NCI-H2227 treated with DMSO at 0.1 percent for 48 hours (cell line): ENCODE data around the gene CCDC85C.

Experiments used
- DNase-seq: peaks from one replicate; lab custom pipeline; 2025; lab: John Stamatoyannopoulos, UW

CCDC85C gene

DNA sequence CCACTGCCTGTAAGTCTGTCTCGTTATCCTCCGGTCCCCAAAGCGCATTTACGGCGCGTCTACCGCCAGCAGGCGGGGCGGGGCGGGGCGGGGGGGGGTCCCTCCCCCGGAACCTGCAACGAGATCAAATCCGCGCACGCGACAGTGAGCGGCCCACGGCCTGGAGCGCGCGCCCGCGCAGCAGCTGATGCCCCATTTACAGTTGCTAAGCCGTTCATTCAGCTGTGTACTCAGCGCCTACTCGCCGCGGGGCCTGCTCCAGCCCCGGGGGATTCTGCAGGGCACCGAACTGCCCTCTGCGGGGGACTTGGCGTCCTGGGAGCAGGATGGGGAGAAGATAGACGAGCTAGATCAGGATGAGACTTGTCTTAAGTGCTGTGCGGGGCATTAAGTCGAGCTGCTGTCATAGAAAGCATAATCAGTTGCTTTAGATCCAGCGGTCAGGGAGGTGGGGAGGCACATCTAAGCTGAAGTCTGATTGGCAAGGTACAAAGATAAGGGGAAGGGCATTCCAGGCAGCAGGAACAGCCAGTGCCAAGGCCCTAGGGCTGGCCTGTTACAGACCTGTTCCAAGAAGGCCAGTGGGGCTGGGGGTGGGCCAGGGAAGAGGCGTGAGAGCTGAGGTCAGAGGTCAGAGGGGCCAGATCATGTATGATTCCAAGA lies 1.4 kb upstream of the CCDC85C start:
- DNase-seq = peak; percentile 84

DNA sequence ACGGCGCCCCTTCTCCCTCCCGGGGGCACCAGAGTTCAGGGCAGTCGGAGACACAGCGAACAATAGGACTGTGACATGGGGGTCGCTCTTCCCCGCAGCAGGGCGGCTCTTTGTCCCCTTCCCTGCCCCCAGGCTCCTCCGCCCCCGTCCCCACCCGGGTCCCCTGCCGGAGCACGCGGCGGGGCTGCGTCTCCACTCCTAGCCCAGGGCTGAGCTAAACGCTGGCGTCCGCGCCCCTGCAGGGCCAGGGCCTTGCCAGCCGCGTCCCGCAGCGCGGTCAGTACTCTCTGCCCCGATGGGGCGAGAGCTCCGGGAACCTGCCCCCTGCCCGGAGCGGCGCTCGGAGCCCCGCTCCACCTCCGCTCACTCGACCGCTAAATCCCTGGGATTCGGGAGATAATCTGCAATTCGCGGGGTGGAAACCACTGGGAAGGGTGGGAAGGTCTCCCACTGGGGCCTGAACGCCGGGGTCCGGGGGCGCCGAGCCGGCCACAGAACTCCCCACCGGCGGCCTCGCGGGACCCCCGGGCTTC lies 825 bp upstream of the CCDC85C start:
- DNase-seq = no peak

GRCh38 chr14:99604278-99604765 lies 315 bp upstream of the CCDC85C start:
- DNase-seq = peak; percentile 97

DNA sequence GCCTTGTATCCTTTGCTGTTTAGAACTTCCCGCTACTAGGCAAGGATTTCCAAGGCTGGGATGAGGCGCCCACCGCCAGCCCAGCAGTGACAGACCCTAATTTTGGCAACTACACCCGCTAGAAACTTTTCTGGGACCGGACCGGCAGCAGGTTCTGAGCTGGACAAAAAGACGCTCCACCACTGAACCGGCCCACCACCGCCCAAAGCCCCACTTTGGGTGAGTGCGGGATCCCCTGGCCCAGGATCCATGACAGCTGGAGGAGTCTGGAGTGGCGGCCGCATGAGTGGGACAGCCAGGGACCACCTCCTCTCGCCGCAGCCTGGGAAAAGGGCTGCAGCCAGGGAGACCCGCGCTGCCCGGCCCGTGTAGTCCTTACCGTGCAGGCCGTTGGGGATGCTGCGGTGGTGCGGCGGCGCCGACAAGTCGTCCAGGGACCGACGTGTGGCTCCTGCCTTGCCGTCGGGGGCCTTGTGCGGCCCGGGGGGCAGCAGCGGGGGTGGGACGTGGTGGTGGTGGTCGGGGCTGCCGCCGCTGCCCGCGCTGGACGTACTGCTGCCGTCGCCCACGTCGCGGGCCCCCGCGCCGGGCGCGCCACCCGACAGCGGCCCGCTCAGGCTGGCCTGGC lies 1.1 kb downstream of the CCDC85C start:
- DNase-seq = no peak

- DNase-seq = no peak
Measured at GRCh38 chr14:99602054-99602787, 1.8 kb downstream of the CCDC85C start.

DNA sequence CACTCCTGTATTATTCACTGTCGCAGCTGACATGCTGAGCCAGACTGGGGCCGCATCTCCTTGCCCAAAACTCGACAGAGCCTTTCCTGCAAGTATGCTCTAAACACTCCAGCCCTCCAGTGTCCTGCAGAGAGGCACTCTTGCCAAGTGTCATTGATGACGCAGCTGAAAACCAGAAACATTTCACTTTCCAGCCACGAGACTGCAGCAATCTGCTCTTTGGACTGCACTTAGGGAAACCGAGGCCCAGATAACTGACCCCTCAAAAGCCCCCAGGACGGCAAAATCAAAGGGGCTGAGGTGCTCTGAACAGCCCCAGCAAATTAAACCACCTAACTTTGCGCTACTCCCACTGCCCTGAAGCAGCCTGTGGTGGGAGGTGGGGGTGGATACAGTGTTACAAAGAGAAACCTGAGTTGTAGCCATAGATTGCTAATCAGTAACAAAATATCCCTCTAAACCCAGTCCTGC lies 2.6 kb downstream of the CCDC85C start:
- no peak for DNase-seq

GRCh38 chr14:99600232-99600888 lies 3.6 kb downstream of the CCDC85C start:
- no peak for DNase-seq

- no peak for DNase-seq
Measured at GRCh38 chr14:99599393-99599792, 4.6 kb downstream of the CCDC85C start.

- DNase-seq = no peak
Measured at GRCh38 chr14:99598774-99599173, 5.2 kb downstream of the CCDC85C start.

DNA sequence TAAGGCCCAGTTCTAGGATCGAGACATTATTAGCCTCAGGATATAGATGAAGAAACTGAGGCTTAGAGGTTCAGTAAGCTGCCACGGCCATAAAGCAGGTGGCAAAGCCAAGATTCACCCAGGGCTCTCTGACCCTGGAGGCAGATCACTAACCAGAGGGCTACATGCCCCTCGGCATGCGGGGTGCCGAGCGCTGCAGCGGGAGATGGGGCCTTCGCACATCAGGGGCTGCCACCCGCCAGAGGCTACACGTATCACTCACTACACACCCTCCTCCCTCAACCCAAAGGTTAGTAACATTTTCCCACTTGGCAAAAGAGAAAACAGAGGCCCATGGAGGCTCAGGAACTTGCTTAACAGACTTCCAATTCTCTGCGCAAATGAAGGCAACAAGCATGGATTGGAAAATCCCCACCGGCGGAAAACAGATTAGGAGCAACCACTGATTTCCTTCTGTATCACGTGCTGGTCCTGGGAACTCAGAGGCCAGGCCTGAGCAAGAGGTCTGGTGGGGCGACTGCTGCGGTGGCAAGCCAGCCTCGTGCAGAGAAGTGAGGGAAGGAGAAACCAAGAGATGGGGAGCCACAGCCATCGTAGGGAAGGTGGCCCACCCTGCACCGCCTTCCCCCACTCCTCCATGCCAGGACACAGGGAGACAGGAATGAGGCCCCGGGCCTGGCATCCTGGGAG lies 6.0 kb downstream of the CCDC85C start:
- no peak for DNase-seq

GRCh38 chr14:99596772-99597171 lies 7.2 kb downstream of the CCDC85C start:
- DNase-seq = no peak

GRCh38 chr14:99596071-99596627 lies 7.9 kb downstream of the CCDC85C start:
- DNase-seq = no peak

DNA sequence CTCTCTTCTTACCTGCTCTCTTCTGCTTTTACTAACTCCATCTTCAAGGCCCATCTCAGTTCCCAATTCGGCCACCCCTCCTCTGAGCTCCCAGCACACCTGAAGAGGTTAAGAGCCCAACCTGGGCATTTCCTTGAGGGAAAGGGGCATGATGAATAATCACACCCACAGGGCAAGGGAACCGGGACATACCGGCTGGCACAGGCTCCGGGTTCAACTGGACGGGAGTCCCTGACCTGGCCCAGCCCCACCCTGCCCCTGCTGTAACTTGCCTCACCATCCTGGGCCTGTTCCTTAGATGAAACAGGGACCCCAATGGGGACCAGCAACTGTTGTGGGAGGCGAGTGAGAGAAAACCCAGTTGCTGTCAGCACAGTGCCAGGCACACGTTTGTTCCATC lies 8.5 kb downstream of the CCDC85C start:
- DNase-seq = no peak

DNA sequence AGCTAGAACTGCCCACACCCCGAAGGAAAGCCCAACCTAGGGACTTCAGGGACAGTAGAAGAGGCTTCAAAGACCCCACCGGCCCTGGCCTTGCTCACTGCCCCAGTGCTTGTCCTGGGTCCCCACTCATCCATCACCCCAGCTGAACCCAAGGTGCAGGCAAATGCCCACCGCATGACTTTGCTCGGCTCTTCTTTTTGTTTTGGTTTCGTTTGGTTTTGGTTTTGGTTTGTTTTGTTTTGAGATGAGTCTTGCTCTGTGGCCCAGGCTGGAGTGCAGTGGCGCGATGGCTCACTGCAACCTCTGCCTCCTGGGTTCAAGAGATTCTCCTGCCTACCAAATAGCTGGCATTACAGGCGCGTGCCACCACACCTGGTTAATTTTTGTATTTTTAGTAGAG lies 9.0 kb downstream of the CCDC85C start:
- DNase-seq = no peak

- no peak for DNase-seq
Measured at GRCh38 chr14:99593971-99594841, 9.8 kb downstream of the CCDC85C start.

DNA sequence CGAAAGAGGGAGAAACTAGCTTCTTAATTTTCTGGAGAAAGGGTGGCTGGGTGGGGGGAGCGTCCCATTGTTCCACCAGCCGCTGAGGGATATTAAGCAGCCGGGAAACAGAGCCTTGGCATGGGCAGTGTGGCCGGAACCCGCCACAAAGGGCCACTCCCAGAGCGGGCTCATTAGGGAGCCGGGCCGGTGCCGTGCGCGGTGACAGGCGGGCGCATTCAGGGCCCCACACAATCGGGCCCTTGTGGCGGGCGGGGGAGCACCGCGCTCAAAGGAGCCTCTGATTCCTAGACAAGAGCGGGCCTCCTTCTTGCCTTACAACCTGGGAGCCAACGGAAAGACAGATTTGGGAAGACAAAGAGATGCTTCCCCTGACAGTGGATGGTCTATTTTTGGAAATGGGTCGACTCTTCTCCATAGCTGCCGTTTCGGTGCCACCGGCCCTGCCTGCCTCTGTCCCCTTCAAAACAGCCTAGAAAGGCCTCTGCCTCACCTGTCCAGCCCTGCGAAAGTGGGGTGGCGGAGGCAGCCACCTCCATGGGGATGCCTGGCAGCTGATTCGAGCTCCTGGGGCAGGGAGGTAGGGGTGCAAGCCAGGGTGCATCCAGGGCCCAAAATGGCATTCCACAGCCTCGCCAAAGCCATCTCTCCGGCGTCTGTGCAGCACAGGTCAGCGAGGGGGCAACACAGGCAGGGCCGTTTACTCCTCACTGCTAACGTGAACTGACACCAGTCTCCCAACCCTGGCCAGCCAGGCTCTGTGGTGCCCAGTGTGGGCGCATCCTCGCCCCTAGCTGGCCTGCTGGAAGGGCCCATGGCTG lies 10.9 kb downstream of the CCDC85C start:
- DNase-seq = no peak

- no peak for DNase-seq
Measured at GRCh38 chr14:99592394-99592793, 11.6 kb downstream of the CCDC85C start.

DNA sequence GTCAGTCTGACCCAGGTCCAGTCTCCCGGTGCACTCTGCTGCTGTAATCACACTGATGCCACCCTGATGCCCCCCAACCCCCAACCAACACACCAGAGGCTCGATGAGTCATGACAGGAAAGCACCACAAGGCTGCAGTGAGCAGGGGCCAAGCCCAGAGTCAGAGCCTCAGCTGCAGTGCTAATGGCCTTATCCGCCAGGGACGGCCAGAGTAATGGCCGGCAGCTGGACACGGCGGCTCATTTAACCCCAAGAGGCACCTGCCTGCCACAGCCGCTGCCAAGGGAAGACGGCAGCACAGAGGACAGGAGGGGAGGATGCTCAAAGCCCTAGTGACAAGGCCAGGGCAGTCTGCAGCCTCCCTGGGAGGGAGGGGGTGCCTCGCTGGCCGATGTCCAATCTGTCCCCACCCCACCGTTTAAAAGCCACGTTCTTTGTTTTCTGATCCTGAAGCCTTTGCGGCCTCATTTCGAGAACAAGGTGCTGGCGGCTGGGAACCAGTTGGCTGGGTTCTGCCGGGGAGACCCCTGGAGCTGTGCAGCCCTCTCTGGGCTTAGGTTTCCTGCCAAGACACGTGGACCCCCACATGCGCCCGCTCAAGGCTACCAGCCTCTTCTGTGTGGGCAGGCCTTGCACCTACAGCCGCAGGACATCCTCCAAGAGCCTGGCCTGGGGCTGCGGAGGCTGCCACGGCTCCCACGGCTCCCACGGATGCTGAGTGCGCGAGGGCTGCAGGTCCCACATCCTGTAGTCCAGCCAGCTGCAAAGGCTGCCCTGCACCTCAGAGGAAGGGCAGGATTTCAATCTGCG lies 13.1 kb downstream of the CCDC85C start:
- no peak for DNase-seq
